Liver (tissue), 9 donors: ENCODE data around the gene ST8SIA6. TPM values are rescaled to one million over a fixed set of nuclear protein-coding genes. Genes with fewer than 3 reads are reported as not detected.

Experiments used
- DNase-seq: peaks from one replicate; pipeline ENCODE4 v3.0.0-alpha.2; 2017; ENCODE audit warnings: low spot score
- H3K27ac ChIP-seq, 2 donors: one replicate each; pipeline ENCODE4 v1.7.0; 2013; ENCODE audit warnings: inconsistent platforms in 2 of 2, low read length in 2 of 2, control low read depth in 1 of 2, low read depth in 1 of 2, mild to moderate bottlenecking in 1 of 2
- H3K27me3 ChIP-seq, 4 donors: one replicate each; pipeline versions ENCODE4 v1.6.1 to v1.7.0; 2013; ENCODE audit warnings: low read length in 3 of 4, inconsistent platforms in 1 of 4, mild to moderate bottlenecking in 1 of 4, moderate library complexity in 1 of 4; ENCODE audit not compliant: control insufficient read depth in 4 of 4, insufficient read depth in 4 of 4
- H3K36me3 ChIP-seq, 4 donors: one replicate each; pipeline versions ENCODE4 v1.6.1 to v1.7.0; 2013; ENCODE audit warnings: low read length in 3 of 4, mild to moderate bottlenecking in 3 of 4, low read depth in 1 of 4, moderate library complexity in 1 of 4; ENCODE audit not compliant: control insufficient read depth in 4 of 4, insufficient read depth in 3 of 4
- H3K4me1 ChIP-seq, 4 donors: one replicate each; pipeline versions ENCODE4 v1.6.1 to v1.7.0; 2013; ENCODE audit warnings: low read length in 3 of 4, mild to moderate bottlenecking in 3 of 4, moderate library complexity in 1 of 4; ENCODE audit not compliant: control insufficient read depth in 4 of 4, insufficient read depth in 4 of 4
- H3K4me3 ChIP-seq, 3 donors: one replicate each; pipeline versions ENCODE4 v1.6.1 to v1.7.0; 2013; ENCODE audit warnings: low read length in 3 of 3, control low read depth in 1 of 3, low read depth in 1 of 3, mild to moderate bottlenecking in 1 of 3
- H3K9ac ChIP-seq, 2 donors: one replicate each; pipeline ENCODE4 v1.7.0; 2013; ENCODE audit warnings: low read length in 2 of 2, mild to moderate bottlenecking in 2 of 2, moderate library complexity in 2 of 2, control low read depth in 1 of 2, low read depth in 1 of 2
- H3K9me3 ChIP-seq, 4 donors: one replicate each; pipeline versions ENCODE4 v1.6.1 to v1.7.0; 2013; ENCODE audit warnings: low read length in 3 of 4; ENCODE audit not compliant: control insufficient read depth in 4 of 4
- CTCF ChIP-seq: fragments of 150-350 bp; IDR thresholded peaks from 2 replicates; pipeline ENCODE4 v1.5.1; 2017; ENCODE audit warnings: improper control_type of control experiment, low read depth, low read length; ENCODE audit not compliant: missing input control
- EGR1 ChIP-seq, 2 donors: IDR thresholded peaks; 2 replicates each; pipeline ENCODE4 v1.6.1; 2016 to 2018; ENCODE audit warnings: antibody characterized with exemption in 2 of 2, low read depth in 2 of 2
- FOXA1 ChIP-seq: IDR thresholded peaks from 2 replicates; pipeline ENCODE4 v1.6.1; 2016; ENCODE audit warnings: antibody characterized with exemption
- HNF4A ChIP-seq, 2 donors: conservative IDR thresholded peaks; 2 replicates each; pipeline ENCODE4 v1.6.1; 2016; ENCODE audit warnings: antibody characterized with exemption in 2 of 2, mild to moderate bottlenecking in 2 of 2
- HNF4G ChIP-seq: IDR thresholded peaks from 2 replicates; pipeline ENCODE4 v1.6.1; 2016; ENCODE audit warnings: antibody characterized with exemption
- JUND ChIP-seq, 2 donors: IDR thresholded peaks; 2 replicates each; pipeline ENCODE4 v1.6.1; 2016; ENCODE audit warnings: antibody characterized with exemption in 2 of 2
- NR2F2 ChIP-seq: IDR thresholded peaks from 2 replicates; pipeline ENCODE4 v1.6.1; 2016; ENCODE audit warnings: antibody characterized with exemption
- RAD21 ChIP-seq, 2 donors: IDR thresholded peaks; 2 replicates each; pipeline ENCODE4 v1.6.1; 2016; ENCODE audit warnings: antibody characterized with exemption in 2 of 2, mild to moderate bottlenecking in 2 of 2
- REST ChIP-seq: IDR thresholded peaks from 2 replicates; pipeline ENCODE4 v1.6.1; 2016; ENCODE audit warnings: antibody characterized with exemption, mild to moderate bottlenecking
- RXRA ChIP-seq, 2 donors: IDR thresholded peaks; 2 replicates each; pipeline ENCODE4 v1.6.1; 2017 to 2018; ENCODE audit warnings: antibody characterized with exemption in 2 of 2, mild to moderate bottlenecking in 1 of 2
- SP1 ChIP-seq: IDR thresholded peaks from 2 replicates; pipeline ENCODE4 v1.6.1; 2018; ENCODE audit warnings: antibody characterized with exemption, mild to moderate bottlenecking
- TAF1 ChIP-seq: conservative IDR thresholded peaks from 2 replicates; pipeline ENCODE4 v1.6.1; 2016; ENCODE audit warnings: antibody characterized with exemption, mild to moderate bottlenecking
- YY1 ChIP-seq: IDR thresholded peaks from 2 replicates; pipeline ENCODE4 v1.6.1; 2016; ENCODE audit warnings: antibody characterized with exemption, mild to moderate bottlenecking
- WGBS: extraction: QIAGEN DNeasy Blood & Tissue Kit; methylation state at CpG from one replicate; pipeline ENCODE4 v1.1.7; 2013; 5-methylcytosine and 5-hydroxymethylcytosine counted together
- polyA plus RNA-seq, 2 donors: library from polyadenylated mRNA; stranded (reverse) in 1 of 2; unstranded in 1 of 2; fragments of 200-250 nt in 1 of 2; fragments of >200 nt in 1 of 2; fragmentation: Nextera tagmentation in 1 of 2; extraction: Ambion mirVana in 1 of 2; gene quantifications; one replicate each; pipeline versions ENCODE4 v1.2.1 to v1.2.3, GENCODE V29; 2013 to 2015
- total RNA-seq, 2 donors: library from RNA; depleted of rRNA; stranded (reverse); fragments of >200 nt; gene quantifications; one replicate each; pipeline ENCODE4 v1.2.3, GENCODE V29; 2014
- TF ChIP-seq, protein P1 (sequence below): IDR thresholded peaks from 2 replicates; pipeline ENCODE4 v1.6.1; 2016; ENCODE audit warnings: antibody characterized with exemption
- donor health status: healthy.
- donor health status: healthy.
- donor health status: healthy.
- donor health status: healthy.
- donor health status: healthy.

ST8SIA6 gene
- total and polyA plus RNA-seq, 4 donors, result 0.53 to 5.8 (median 1.0) TPM

DNA sequence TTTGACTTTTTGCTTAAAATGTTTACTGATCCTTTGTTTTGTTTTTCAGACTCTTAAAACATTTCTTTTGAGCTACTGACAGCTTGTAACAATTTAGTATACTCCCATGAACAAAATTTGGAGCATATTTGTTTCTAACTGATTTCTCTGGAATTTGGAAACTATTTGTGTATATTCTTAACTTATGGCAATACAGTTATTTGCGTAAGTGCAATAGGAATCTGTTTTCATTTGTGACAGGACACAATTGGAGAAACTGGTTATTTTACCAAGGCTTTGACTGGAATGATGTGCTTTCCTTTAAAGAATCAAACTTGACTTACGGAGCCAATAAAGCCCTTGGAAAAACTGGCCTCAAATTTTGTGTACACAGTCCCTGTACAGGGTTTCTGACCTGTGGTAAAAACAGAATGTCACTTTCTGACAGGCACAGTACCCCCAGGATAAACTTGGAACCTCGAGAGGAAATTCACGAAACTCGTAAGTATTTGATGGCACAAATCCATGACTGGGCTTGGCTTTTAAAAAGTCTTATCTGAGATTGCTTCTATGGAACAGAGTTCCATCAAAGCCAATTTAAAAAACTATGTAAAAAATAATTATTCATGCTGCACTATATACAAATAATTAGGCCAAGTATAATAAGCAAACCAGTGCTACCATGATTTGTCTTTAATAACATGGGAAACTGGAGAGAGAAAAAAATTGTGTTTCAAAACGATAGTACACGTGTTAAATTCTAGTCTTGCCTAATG, 70.4 kb downstream of the ST8SIA6 start:
- Histone ChIP-seq H3K9me3 (peaks cover 0 to 3% (median under 1%) of the 10 kb centered on the region in 4 donors), H3K4me3 (no peak overlapping the region), H3K27ac (no peak overlapping the region), H3K9ac (no peak overlapping the region), H3K27me3 (no peaks in the 10 kb centered on the region), H3K36me3 (no peaks in the 10 kb centered on the region), H3K4me1 (no peaks in the 10 kb centered on the region)
- WGBS, result 67% methylated on average over 7 of the region's 7 CpGs
- no peak for DNase-seq
- TF ChIP-seq HNF4A (conservative IDR thresholded peaks at IDR 0.05) (no peak), NR2F2 (peak; percentile 37)

DNA sequence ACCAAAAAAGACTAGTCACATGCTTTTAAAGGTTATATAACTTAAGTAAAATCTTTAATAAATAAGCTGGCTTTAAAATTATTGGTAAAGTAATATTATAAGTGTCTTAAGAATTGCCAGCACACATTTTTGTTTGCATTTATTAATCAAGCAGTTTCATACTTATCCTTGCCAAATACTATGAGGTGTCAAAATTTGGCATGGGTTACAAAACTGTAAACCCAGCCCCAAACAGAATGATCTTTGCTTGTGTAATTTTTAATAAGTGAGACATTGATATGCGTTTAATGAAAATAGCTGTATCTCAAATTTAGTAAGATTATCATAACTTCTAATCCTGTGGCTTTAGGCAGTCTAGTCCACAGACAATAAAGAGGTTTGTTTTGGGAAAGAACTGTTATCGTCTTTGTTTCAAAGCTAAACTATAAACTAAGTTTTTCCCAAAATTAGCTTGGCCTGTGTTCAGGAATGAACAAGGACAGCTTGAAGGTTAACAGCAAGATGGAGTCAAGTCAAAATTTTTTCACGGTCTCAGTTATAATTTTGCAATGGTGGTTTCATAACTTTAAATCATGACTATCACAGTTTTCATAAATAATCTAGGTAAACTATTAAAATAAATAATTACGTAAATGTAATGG, 72.8 kb downstream of the ST8SIA6 start:
- no peak for DNase-seq
- Histone ChIP-seq H3K9me3 (peaks cover 0 to 3% (median under 1%) of the 10 kb centered on the region in 4 donors), H3K27ac (no peak overlapping the region), H3K27me3 (no peaks in the 10 kb centered on the region), H3K36me3 (no peaks in the 10 kb centered on the region), H3K4me1 (no peaks in the 10 kb centered on the region), H3K9ac (no peak overlapping the region), H3K4me3 (no peak overlapping the region)
- TF ChIP-seq CTCF, result no peak
- TF ChIP-seq YY1, result no peak
- TF ChIP-seq HNF4G, result no peak
- no peak for TF ChIP-seq SP1
- TF ChIP-seq RXRA (IDR thresholded peaks at IDR 0.05), result no peak
- no peak for TF ChIP-seq TAF1
- no peak for TF ChIP-seq RAD21 (IDR thresholded peaks at IDR 0.05)
- no peak for TF ChIP-seq REST
- TF ChIP-seq FOXA1, result no peak
- 75% methylated on average over 4 of the region's 4 CpGs for WGBS

- H3K9me3 ChIP-seq, result peaks cover 0 to 3% (median under 1%) of the 10 kb centered on the region in 4 donors
- no peak overlapping the region for H3K4me3 ChIP-seq
- no peak for DNase-seq
- no peaks in the 10 kb centered on the region for H3K4me1 ChIP-seq
- TF ChIP-seq CTCF, result no peak
- no peak for TF ChIP-seq NR2F2
- no peak for TF ChIP-seq JUND (IDR thresholded peaks at IDR 0.05)
- TF ChIP-seq YY1, result no peak
- TF ChIP-seq, protein P1, sequence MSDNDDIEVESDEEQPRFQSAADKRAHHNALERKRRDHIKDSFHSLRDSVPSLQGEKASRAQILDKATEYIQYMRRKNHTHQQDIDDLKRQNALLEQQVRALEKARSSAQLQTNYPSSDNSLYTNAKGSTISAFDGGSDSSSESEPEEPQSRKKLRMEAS, result no peak
- TF ChIP-seq REST, result no peak
- no peak for TF ChIP-seq HNF4A (conservative IDR thresholded peaks at IDR 0.05)
- no peak for TF ChIP-seq FOXA1
- TF ChIP-seq HNF4G, result no peak
- TF ChIP-seq RAD21 (IDR thresholded peaks at IDR 0.05), result no peak
- TF ChIP-seq EGR1 (IDR thresholded peaks at IDR 0.05; ENCODE audit: low read depth in 2 of 2), result no peak
- no peak overlapping the region for H3K27ac ChIP-seq
- no peaks in the 10 kb centered on the region for H3K36me3 ChIP-seq
- WGBS, result 60% methylated on average over 5 of the region's 5 CpGs
- H3K9ac ChIP-seq, result no peak overlapping the region
- no peaks in the 10 kb centered on the region for H3K27me3 ChIP-seq
Observed at GRCh38 chr10:17380888-17381287, 73.5 kb downstream of the ST8SIA6 start.
